GM23338 (cell line): ENCODE measurements around the gene SHB. TPM values are rescaled to one million over a fixed set of nuclear protein-coding genes. Genes with fewer than 3 reads are reported as not detected.

Experiments
- ATAC-seq: fragments of 200-7000 bp; cut with Tn5 transposase; 3 replicates; pipeline ENCODE4 v1.9.1; 2020
- DNase-seq: peaks from one replicate; pipeline ENCODE4 v3.0.0-alpha.2; 2015; ENCODE audit warnings: low spot score
- H2AFZ ChIP-seq: fragments of 200-600 bp; sonication (generic); 2 replicates; pipeline ENCODE4 v1.8.0; 2016; ENCODE audit warnings: antibody characterized with exemption, mild to moderate bottlenecking, moderate library complexity
- H3F3A ChIP-seq: fragments of 200-600 bp; sonication (generic); replicated peaks from 2 replicates; pipeline ENCODE4 v1.8.0; 2017; ENCODE audit warnings: antibody characterized with exemption, mixed run types, low read depth
- H3K27ac ChIP-seq: fragments of 200-600 bp; sonication (generic); 2 replicates; pipeline ENCODE4 v1.6.1; 2016; ENCODE audit warnings: low read depth
- H3K27me3 ChIP-seq: fragments of 200-600 bp; sonication (generic); 2 replicates; pipeline ENCODE4 v1.8.0; 2016; ENCODE audit warnings: mild to moderate bottlenecking, mixed run types, moderate library complexity; ENCODE audit not compliant: insufficient read depth
- H3K36me3 ChIP-seq: fragments of 200-600 bp; sonication (generic); 2 replicates; pipeline ENCODE4 v1.8.0; 2016; ENCODE audit warnings: mild to moderate bottlenecking; ENCODE audit not compliant: insufficient read depth
- H3K4me1 ChIP-seq: fragments of 200-600 bp; sonication (generic); 2 replicates; pipeline ENCODE4 v1.8.0; 2016; ENCODE audit warnings: mild to moderate bottlenecking, moderate library complexity; ENCODE audit not compliant: insufficient read depth
- H3K4me2 ChIP-seq: fragments of 200-600 bp; sonication (generic); 2 replicates; pipeline ENCODE4 v1.7.1; 2017; ENCODE audit warnings: mixed run types
- H3K4me3 ChIP-seq: fragments of 200-600 bp; sonication (generic); 2 replicates; pipeline ENCODE4 v1.6.1; 2016; ENCODE audit warnings: mixed run types
- H3K79me2 ChIP-seq: fragments of 200-600 bp; sonication (generic); replicated peaks from 2 replicates; pipeline ENCODE4 v1.8.0; 2017; ENCODE audit warnings: mild to moderate bottlenecking; ENCODE audit not compliant: insufficient read depth
- H3K9me2 ChIP-seq: fragments of 200-600 bp; sonication (generic); 2 replicates; pipeline ENCODE4 v1.8.0; 2017; ENCODE audit not compliant: insufficient read depth
- H4K20me1 ChIP-seq: fragments of 200-600 bp; sonication (generic); replicated peaks from 2 replicates; pipeline ENCODE4 v1.8.0; 2017; ENCODE audit warnings: mild to moderate bottlenecking; ENCODE audit not compliant: insufficient read depth
- H3K27ac Mint-ChIP-seq: 2 replicates; pipeline ENCODE4 v1.8.0; 2020; ENCODE audit warnings: inconsistent platforms, mild to moderate bottlenecking, moderate library complexity, mixed read lengths
- H3K27me3 Mint-ChIP-seq: 3 replicates; pipeline ENCODE4 v1.8.0; 2022; ENCODE audit warnings: low read depth, mild to moderate bottlenecking, moderate library complexity, mixed read lengths, inconsistent platforms; ENCODE audit not compliant: insufficient read depth, poor library complexity
- H3K36me3 Mint-ChIP-seq: 3 replicates; pipeline ENCODE4 v1.8.0; 2021; ENCODE audit warnings: low read depth, mild to moderate bottlenecking, inconsistent platforms, moderate library complexity, mixed read lengths
- H3K4me1 Mint-ChIP-seq: 3 replicates; pipeline ENCODE4 v1.8.0; 2020; ENCODE audit warnings: mild to moderate bottlenecking, inconsistent platforms, mixed read lengths
- H3K4me3 Mint-ChIP-seq: 3 replicates; pipeline ENCODE4 v1.8.0; 2021; ENCODE audit warnings: moderate library complexity, mild to moderate bottlenecking, inconsistent platforms, mixed read lengths
- H3K9me3 Mint-ChIP-seq: 3 replicates; pipeline ENCODE4 v1.8.0; 2020; ENCODE audit warnings: moderate library complexity, mild to moderate bottlenecking, inconsistent platforms, mixed read lengths
- CTCF ChIP-seq, 2 experiments: fragments of 200-600 bp in 1 of 2; sonication (generic) in 1 of 2; conservative IDR thresholded peaks; 2 replicates each; pipeline versions ENCODE4 v1.5.1 to v1.6.1; 2016 to 2017; ENCODE audit warnings: antibody characterized with exemption in 2 of 2, low read depth in 2 of 2, mild to moderate bottlenecking in 2 of 2, moderate library complexity in 1 of 2
- EZH2 ChIP-seq: fragments of 200-600 bp; sonication (generic); IDR thresholded peaks from one replicate; pipeline ENCODE4 v1.8.0; 2017; ENCODE audit warnings: antibody characterized with exemption, mild to moderate bottlenecking, low read depth; ENCODE audit not compliant: unreplicated experiment
- ZNF114 ChIP-seq: fragments of 250-450 bp; sonication (Bioruptor Pico); IDR thresholded peaks from 2 replicates; pipeline ENCODE4 v1.5.0; 2020; ENCODE audit warnings: mild to moderate bottlenecking, moderate library complexity
- polyA plus RNA-seq: library from polyadenylated mRNA; unstranded; fragments of >200 nt; fragmentation: Nextera tagmentation; extraction: Ambion mirVana; gene quantifications from 2 replicates; pipeline ENCODE4 v1.2.1, GENCODE V29; 2016
- total RNA-seq: library from RNA; depleted of rRNA; stranded (reverse); fragments of >200 nt; shearing (Covaris generic); gene quantifications from 2 replicates; pipeline ENCODE4 v1.2.3, GENCODE V29; 2014
- TF ChIP-seq, protein P1 (sequence below): fragments of 250-450 bp; sonication (Bioruptor Pico); IDR thresholded peaks from 2 replicates; pipeline ENCODE4 v1.5.0; 2020; ENCODE audit warnings: mild to moderate bottlenecking, moderate library complexity

Gene SHB
- total and polyA plus RNA-seq, 2 experiments from 2014 or later: 1.5 to 14.0 TPM

DNA sequence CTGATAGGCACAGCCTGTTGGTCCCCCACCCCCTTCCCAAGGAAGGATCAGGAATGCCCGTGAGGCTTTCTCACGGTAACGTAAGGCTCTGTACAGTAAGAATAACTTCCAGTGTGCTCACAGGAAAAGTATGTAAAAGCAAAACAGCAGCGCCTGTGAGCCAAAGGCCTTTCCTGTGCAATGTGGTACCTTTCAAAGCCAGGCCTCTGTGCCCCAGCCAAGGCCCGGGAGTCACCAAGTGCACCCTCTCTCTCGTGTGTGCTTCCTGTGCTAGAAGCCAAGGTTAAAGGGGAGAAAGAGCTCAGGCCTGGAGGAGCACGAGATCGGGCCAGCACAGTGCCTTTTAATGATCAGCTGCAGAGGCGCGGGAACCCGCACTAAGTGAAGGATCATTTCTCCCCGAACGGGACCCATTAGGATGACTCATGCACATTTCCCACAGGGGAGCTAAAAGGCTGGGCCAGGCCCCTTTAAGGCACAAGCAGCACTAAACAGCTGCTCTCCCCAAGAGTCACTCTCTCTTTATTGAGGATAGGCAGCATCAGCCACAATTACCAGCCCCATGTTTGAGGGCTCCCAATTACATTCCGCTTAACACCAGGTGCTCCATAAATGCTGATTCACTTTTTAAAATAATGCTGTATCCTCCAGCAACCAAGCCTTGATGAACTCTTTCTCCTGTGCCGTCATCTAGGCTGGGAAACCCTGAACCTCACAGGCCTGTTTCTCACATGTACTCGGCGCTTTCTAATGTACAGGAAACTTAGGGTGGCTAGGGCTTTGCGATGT, 42.8 kb downstream of the SHB start:
- Histone ChIP-seq H3K9me2 (no peaks in the 10 kb centered on the region), H2AFZ (no peak overlapping the region), H3K4me2 (0 out of 2 replicates have a peak overlapping the region, but pooled peaks have one; percentile 6), H3K36me3 (no peaks in the 10 kb centered on the region), H3K79me2 (peaks cover 18% of the 10 kb centered on the region), H4K20me1 (no peaks in the 10 kb centered on the region; the same call in 1 of the 2 replicates), H3K4me3 (no peak overlapping the region), H3K27me3 (no peaks in the 10 kb centered on the region), H3F3A (no peaks in the 10 kb centered on the region), H3K27ac (peak overlapping the region; percentile 72), H3K4me1 (peaks cover 53% of the 10 kb centered on the region)
- Mint-ChIP-seq H3K9me3 (no peaks in the 10 kb centered on the region), H3K36me3 (no peaks in the 10 kb centered on the region), H3K4me3 (no peak overlapping the region), H3K27me3 (peaks cover 12% of the 10 kb centered on the region), H3K27ac (peak overlapping the region; percentile 93), H3K4me1 (peaks cover 62% of the 10 kb centered on the region)
- no peak for TF ChIP-seq EZH2
- TF ChIP-seq ZNF114: no peak
- DNase-seq (peak; percentile 70), ATAC-seq (peak; percentile 43)

DNA sequence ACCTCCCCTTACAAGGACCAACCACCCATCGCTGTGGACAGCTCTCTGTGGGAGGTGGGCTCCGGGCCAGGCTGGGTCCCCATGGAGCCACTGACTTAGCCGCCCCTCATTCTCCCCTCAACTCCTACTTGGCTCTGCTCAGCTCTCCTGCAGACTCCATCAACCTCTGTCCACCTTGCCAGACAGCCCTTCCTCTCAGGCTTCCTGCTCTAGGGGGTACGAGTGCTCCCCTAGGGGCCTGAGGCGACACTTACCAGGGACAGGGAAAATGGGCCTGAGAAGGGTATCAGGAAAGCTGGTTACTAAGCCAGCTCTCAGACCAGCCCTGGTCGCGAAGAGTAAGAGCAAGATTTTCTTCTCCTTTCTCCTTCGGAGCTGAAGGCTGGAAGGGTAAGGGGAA, 43.9 kb downstream of the SHB start:
- Histone ChIP-seq H3K27me3 (no peaks in the 10 kb centered on the region), H4K20me1 (no peaks in the 10 kb centered on the region; the same call in 1 of the 2 replicates), H3K36me3 (no peaks in the 10 kb centered on the region; the same call in 1 of the 2 replicates), H3K27ac (no peak overlapping the region), H3K79me2 (peaks cover 8% of the 10 kb centered on the region), H3K4me2 (peak overlapping the region; percentile 72; the same call in 1 of the 2 replicates), H3F3A (no peaks in the 10 kb centered on the region), H3K9me2 (no peaks in the 10 kb centered on the region), H2AFZ (no peak overlapping the region), H3K4me3 (no peak overlapping the region), H3K4me1 (peaks cover 60% of the 10 kb centered on the region)
- peak; percentile 52 for ATAC-seq
- H3K4me1 Mint-ChIP-seq: peaks cover 69% of the 10 kb centered on the region
- no peaks in the 10 kb centered on the region for H3K9me3 Mint-ChIP-seq
- DNase-seq: peak; percentile 48
- H3K27me3 Mint-ChIP-seq: peaks cover 13% of the 10 kb centered on the region
- no peak overlapping the region for H3K27ac Mint-ChIP-seq
- TF ChIP-seq CTCF (conservative IDR thresholded peaks at IDR 0.05; ENCODE audit: low read depth in 2 of 2): peak; percentile 32 to 46; a peak in 3 of 4 replicates
- TF ChIP-seq, protein P1, sequence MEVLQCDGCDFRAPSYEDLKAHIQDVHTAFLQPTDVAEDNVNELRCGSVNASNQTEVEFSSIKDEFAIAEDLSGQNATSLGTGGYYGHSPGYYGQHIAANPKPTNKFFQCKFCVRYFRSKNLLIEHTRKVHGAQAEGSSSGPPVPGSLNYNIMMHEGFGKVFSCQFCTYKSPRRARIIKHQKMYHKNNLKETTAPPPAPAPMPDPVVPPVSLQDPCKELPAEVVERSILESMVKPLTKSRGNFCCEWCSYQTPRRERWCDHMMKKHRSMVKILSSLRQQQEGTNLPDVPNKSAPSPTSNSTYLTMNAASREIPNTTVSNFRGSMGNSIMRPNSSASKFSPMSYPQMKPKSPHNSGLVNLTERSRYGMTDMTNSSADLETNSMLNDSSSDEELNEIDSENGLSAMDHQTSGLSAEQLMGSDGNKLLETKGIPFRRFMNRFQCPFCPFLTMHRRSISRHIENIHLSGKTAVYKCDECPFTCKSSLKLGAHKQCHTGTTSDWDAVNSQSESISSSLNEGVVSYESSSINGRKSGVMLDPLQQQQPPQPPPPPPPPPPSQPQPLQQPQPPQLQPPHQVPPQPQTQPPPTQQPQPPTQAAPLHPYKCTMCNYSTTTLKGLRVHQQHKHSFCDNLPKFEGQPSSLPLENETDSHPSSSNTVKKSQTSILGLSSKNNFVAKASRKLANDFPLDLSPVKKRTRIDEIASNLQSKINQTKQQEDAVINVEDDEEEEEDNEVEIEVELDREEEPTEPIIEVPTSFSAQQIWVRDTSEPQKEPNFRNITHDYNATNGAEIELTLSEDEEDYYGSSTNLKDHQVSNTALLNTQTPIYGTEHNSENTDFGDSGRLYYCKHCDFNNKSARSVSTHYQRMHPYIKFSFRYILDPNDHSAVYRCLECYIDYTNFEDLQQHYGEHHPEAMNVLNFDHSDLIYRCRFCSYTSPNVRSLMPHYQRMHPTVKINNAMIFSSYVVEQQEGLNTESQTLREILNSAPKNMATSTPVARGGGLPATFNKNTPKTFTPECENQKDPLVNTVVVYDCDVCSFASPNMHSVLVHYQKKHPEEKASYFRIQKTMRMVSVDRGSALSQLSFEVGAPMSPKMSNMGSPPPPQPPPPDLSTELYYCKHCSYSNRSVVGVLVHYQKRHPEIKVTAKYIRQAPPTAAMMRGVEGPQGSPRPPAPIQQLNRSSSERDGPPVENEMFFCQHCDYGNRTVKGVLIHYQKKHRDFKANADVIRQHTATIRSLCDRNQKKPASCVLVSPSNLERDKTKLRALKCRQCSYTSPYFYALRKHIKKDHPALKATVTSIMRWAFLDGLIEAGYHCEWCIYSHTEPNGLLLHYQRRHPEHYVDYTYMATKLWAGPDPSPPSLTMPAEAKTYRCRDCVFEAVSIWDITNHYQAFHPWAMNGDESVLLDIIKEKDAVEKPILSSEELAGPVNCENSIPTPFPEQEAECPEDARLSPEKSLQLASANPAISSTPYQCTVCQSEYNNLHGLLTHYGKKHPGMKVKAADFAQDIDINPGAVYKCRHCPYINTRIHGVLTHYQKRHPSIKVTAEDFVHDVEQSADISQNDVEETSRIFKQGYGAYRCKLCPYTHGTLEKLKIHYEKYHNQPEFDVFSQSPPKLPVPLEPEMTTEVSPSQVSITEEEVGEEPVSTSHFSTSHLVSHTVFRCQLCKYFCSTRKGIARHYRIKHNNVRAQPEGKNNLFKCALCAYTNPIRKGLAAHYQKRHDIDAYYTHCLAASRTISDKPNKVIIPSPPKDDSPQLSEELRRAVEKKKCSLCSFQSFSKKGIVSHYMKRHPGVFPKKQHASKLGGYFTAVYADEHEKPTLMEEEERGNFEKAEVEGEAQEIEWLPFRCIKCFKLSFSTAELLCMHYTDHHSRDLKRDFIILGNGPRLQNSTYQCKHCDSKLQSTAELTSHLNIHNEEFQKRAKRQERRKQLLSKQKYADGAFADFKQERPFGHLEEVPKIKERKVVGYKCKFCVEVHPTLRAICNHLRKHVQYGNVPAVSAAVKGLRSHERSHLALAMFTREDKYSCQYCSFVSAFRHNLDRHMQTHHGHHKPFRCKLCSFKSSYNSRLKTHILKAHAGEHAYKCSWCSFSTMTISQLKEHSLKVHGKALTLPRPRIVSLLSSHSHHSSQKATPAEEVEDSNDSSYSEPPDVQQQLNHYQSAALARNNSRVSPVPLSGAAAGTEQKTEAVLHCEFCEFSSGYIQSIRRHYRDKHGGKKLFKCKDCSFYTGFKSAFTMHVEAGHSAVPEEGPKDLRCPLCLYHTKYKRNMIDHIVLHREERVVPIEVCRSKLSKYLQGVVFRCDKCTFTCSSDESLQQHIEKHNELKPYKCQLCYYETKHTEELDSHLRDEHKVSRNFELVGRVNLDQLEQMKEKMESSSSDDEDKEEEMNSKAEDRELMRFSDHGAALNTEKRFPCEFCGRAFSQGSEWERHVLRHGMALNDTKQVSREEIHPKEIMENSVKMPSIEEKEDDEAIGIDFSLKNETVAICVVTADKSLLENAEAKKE (CRISPR knock-in tag): no peak
- no peak overlapping the region; the same call in 2 of the 3 replicates for H3K4me3 Mint-ChIP-seq
- H3K36me3 Mint-ChIP-seq: no peaks in the 10 kb centered on the region
